GM19099 (cell line): ENCODE measurements around the gene FMO2.

ENCODE experiments used
- POLR2A ChIP-seq: IDR thresholded peaks from 3 replicates; pipeline ENCODE4 v1.6.1; 2011; ENCODE audit warnings: low read depth; ENCODE audit not compliant: insufficient read length; ENCODE audit errors: extremely low read depth

FMO2 gene

DNA sequence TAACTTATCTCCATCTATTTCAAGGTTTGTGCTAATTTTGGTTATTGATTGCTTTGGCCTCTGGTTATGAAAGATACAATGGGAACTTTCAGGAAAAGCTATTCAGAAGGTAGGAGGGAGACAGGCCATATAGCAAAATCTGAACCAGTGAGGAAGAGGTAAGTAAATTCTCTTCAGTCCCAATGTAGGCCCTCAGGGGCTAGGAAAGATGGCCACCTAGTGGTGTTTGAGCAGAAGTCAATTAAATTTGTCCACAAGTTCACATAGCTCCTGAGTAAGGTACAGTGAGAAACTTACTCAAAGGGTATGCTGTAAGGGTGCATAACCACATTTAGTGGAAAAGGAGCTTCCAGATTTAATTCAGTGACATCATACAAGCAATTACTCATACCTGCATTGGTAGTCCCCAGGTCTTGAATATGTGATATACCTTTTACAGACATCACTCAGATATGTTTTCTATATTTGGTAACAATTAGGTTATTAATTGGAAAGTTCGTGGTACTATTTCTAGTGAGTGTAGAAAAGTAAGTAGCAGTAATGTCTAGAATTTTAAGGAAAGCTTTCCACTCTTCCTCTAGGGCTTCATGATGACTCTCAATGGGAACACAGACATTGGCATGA lies 41.8 kb downstream of the FMO2 start:
- no peak for TF ChIP-seq POLR2A

DNA sequence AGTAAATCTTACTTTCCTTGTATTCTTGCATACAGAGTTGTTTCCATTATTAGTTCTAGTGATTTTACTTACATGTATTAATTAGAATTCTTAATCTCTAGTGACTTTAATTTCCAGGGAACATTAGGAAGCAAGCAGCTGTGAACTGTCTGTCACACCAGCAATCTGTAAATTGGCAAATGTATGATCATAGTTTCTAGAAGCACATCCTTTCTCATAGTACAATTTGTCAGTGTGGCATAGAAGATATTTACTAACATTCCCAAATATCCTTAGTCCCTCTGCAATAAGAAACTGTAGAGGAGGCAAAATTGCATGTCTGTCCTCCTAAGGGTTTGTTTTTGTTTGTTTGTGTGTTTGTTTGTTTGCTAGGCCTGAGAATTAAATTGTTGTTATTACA lies 46.2 kb downstream of the FMO2 start:
- no peak for TF ChIP-seq POLR2A

DNA sequence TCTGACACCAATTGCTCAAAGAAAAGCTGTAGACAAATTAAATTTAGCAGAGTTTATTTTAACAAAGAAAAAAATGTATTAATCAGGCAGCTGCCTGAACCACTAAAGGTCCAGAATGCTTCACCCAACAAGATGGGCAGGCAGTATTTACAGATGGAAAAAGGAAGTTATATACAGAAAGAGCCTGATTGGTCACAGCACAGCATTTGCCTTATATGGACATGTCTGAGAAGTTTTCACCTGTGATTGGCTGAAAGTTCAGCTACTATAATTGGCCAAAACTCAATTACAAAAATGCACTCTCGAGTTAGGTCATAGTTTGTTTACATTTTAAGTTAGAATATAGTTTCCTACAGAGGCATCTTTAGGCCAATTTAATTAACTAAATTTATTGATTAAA lies 48.1 kb downstream of the FMO2 start:
- no peak for TF ChIP-seq POLR2A

DNA sequence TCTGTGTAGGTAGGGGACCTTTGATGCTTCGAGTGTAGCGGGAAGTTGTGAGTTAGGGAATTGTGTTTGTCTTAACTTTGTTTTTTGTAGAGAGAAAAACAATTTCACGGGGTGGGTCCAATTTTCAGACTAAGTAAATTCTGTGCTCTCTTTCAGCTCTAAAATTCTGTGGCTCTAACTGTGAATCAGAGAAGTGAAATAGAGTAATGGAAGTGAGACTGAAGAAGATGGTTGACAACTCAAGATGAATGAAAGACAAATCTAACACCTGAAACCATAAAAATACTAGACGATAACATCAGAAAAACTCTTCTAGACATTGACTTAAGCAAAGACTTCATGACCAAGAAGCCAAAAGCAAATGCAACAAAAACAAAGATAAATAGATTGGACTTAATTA lies 58.8 kb downstream of the FMO2 start:
- no peak for TF ChIP-seq POLR2A

DNA sequence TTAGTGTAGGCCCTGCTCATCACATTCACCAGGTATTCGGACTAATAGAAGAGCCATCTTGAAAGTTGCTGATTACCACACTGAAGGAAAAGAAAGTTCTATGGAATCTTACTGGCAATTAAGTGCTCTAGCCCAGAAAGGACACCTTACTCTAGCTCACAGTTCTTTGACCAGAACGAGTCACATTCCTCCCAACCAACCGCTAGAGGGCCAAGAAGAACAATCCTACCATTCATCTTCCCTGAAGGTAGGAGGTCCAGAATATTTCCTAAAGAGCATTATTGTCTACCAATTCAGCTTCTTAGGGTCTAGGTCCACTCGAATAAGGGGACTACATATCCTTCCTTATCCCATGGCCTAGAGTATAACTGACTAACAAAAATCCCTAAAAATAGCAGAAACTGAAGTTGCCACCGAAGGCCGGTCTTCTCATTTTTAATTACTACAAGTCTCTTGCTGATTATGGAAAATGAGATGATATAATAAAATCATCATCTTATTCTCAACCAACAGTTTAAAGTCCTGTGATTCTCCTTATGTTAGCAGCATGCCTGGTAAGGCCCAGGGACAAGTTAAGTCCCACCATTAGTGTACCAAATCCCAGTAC lies 60.5 kb downstream of the FMO2 start:
- TF ChIP-seq POLR2A: no peak

DNA sequence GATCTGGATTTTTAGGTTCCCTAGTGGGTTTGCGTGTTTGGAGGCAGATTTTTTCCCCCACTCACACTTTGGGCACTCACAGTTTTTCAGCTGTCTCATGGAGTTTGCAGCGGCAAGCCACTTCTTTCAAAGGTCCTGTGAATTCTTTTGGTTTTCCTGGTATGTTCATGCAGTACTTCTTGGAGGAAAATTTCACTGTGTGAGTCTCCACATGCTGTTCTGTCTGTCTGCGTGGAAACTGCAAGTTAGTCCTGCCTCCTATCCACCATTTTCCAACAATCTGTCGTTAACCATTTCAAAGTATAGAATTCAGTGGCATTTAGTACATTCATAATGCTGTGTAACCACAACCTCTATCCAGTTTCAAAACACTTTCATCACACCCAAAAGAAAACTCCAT lies 62.4 kb downstream of the FMO2 start:
- TF ChIP-seq POLR2A: no peak

DNA sequence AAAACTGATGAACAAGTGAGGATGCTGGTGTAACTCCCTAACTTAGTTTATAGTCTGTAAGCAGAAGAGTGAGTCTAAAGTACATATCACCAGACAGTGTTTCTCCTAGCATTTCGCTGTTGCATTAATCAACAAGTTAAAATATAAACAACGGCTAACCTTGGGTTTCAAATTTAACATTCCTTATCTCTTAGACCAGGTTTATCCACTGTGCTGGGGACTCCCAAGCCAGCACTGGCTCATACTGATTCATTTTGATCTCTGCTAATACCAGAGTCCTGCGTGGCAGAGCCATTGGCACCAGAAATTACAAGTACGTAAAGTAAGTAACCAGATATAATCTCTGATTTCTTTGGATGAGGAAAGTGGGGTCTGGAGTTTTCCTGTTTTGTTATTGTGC lies 63.2 kb downstream of the FMO2 start, which contains the start of gene FMO1:
Gene FMO1 (plus strand): TSS at position 193 of the 400 bp plus-strand sequence. CDS start 9,594 bp downstream, outside the sequence.
- TF ChIP-seq POLR2A: no peak

DNA sequence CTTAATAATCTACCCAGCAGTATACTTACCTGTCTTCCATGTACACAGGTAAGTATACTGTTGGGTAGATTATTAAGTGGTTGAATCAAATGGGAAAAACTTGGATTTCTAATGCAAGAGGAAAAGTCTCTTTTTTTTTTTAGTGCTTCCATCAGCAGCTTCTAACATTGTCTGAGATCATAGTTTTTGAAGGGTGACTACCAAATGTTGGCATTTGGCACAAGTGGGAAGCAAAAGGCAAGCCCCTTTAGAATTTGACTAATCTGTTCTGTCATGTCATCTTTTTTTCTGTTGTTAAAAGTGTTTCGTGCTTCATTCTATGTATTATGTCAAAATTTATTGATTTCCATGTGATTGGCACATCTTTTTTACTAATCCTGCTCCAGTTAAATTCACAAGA lies 63.7 kb downstream of the FMO2 start:
- TF ChIP-seq POLR2A: no peak

DNA sequence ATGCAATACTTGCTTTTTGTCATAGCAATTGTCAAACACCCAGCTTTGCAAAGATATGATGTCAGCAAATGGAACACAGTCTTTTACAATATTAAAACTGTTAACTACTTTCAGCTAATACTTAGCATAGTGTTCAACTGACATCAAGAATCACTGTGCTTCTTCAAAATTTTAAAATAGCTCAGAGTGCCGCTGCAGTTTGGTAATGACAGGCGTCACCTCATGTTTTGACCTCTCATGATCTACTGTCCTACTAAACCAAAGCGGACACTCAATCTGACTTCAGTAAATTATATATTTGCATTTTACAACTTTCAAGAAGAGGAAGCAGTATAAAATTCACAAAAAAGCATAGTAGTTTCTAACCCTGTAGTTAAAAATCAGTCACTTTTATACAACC lies 65.2 kb downstream of the FMO2 start:
- TF ChIP-seq POLR2A: no peak

DNA sequence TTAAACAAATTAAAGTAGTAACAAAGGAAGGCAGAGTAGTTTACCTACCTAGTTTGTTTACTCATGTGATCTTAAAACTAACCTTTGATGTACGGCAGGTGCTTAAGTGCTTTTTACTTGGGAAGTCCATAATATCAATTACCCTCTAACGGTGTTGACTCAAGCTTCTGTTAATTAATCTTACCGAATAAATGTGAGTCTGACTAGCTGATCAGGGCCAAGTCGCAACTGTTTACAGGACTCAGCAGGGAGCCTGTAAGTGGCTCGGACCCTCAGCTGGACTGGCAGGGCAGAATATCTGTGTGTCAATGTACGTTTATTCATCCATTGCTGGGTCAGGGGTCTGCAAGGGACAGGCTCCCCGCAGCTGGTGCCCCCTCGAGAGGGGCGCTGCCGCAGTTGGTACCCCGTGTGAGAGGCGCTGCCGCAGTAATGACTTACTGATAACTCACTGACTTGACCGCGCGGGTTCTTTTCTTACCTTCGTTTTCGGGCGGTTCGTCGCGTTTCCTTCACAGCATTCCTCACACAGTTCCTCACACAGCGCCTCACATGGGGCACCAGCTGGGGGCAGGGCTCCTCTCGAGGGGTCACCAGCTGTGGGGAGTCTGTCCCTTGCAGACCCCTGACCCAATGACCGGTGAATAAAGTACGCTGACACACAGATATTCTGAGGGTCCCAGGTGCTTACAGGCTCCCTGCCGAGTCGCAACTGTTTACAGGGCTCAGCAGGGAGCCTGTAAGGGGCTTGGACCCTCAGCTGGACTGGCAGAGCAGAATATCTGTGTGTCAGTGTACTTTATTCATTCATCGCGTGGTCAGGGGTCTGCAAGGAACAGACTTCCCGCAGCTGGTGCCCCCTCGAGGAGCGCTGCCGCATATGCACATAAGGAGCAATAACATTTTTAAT lies 66.2 kb downstream of the FMO2 start:
- TF ChIP-seq POLR2A: no peak

DNA sequence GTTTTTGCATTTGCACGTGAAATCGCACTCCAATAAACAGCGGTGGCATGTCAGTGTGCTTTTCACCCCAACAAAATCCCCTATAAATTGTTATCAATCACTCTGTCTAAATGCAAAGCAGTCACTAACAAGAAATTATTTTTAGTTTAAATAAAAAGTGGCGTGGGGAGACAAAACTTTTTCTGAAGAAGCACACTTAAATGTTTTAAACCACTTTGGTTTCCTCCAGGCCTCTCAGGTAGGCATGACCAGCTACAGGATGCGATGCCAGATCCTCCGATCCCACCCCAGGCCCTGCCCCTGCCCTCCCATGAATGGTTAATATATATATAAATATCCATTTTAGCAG lies 66.8 kb downstream of the FMO2 start:
- TF ChIP-seq POLR2A: no peak

DNA sequence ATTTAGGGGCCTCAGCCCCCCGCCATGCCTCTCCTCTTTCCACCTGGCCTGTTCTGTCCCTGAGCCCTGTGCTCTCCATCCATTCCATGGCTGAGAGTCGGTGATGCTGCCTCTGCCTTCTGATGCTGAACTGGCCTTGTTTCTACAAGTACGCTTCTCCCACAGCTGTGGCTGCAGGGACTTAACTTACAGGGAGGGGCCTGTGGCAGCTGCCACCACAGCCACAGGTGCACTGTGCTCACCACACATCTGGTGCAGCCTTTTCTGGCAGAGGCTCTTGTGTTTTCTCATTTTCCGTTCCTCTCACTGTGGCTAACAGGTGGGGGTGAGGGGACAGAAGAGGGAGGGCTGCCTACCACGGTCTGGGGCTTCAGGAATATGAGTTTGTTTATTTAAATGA lies 67.4 kb downstream of the FMO2 start:
- TF ChIP-seq POLR2A: no peak

DNA sequence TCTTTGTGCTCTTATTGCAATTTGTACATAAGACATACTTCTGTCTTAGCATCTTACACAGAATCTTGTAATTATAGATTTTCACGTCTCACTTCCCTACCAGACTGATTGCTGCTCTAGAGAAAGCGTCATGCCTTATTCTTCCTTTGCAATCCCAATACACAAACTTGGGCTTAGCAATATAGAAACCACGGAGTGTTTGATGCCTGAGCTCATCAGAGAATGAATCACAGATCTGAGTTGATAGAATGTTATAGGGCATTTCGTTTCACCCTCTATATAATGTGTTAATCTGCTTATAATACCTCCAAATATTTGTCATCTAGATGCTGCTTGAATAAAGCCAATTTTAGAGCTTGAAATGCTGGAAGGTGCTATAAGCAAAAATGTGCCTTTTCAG lies 69.8 kb downstream of the FMO2 start:
- TF ChIP-seq POLR2A: no peak

DNA sequence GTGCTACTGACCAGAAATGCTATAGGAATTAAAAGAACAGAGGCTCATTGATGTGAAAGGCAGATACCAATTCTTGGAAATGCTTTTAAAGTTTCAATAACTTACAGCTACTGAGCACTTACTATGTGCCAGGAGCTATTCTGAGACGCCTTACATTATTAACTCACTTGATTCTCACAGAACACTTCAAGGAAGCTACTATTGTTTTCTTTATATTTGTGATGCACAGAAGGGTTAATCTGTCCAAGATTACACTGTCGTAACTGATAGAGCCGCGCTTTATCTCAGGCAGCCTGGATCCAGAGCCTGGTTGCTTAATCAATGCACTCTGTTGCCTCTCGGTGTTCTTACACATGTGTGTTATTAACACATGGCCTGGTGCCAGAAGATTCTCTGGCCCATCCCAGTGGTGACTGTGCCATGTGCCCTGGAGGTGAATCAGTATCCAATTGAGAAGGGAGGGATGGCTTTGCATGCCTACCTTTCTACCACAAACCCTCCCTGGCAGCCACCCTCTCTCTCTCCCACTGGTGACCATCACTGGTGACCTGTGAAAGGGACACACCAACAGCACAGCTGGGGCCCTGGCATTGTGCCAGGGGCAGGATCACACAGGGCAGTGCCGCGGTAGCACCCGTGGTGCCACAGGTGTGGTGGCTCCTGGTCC lies 72.0 kb downstream of the FMO2 start:
- TF ChIP-seq POLR2A: no peak

DNA sequence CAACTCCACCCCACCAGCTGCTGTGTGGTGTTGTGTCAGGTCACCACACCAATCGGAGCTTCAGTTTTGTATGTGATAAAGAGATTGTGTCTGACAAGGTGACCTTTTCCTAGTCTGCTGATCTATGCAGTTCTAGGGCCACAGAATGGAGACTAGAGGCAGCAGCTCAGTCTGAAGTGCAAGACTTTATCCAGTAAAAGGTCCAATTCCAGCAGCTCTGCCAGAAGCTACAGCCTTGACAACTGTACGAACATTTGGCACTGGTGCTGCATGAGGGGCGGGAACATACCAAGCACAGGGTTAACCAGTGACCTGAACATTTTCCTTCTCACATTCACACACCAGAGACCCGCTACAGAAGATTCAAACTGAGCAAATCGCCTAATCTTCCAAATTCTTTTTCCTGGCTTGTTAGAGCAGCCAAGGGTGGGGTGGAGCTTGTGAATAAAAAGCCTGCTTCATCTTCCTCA lies 72.5 kb downstream of the FMO2 start:
- no peak for TF ChIP-seq POLR2A
